Measurements from ENCODE around the gene SEPHS1.

Gene SEPHS1

GRCh38 chr10:13270877-13271551, 77.1 kb downstream of the SEPHS1 start:
- H3K36me3 Mint-ChIP-seq = no peaks in the 10 kb centered on the region
- no peaks in the 10 kb centered on the region for H3K9me3 Mint-ChIP-seq
- peaks cover 4% of the 10 kb centered on the region for H3K27me3 Mint-ChIP-seq
- peaks cover 3% of the 10 kb centered on the region for H3K4me1 Mint-ChIP-seq
- CTCF ChIA-PET = no interaction called here
- H3K4me3 Mint-ChIP-seq = no peak overlapping the region
- DNase-seq = no peak
- H3K27ac Mint-ChIP-seq = no peak overlapping the region

- no peak for DNase-seq
- CTCF ChIA-PET = interaction anchor here (1.0 kb wide), 1 partner anchor 33 kb away, joined by 4 read pairs; no protein-coding TSS in a partner anchor
- Mint-ChIP-seq H3K4me1 (peaks cover 3% of the 10 kb centered on the region), H3K9me3 (no peaks in the 10 kb centered on the region), H3K4me3 (no peak overlapping the region), H3K36me3 (no peaks in the 10 kb centered on the region), H3K27ac (no peak overlapping the region), H3K27me3 (peaks cover 15% of the 10 kb centered on the region)
Measured at GRCh38 chr10:13268841-13269240, 79.3 kb downstream of the SEPHS1 start.

GRCh38 chr10:13268310-13268709, 79.8 kb downstream of the SEPHS1 start:
- H3K4me1 Mint-ChIP-seq = peaks cover 3% of the 10 kb centered on the region
- no peaks in the 10 kb centered on the region for H3K9me3 Mint-ChIP-seq
- CTCF ChIA-PET = interaction anchor here (1.5 kb wide), 1 partner anchor 42 kb away, joined by 4 read pairs; no protein-coding TSS in a partner anchor
- H3K27ac Mint-ChIP-seq = no peak overlapping the region
- H3K36me3 Mint-ChIP-seq = no peaks in the 10 kb centered on the region
- peaks cover 20% of the 10 kb centered on the region for H3K27me3 Mint-ChIP-seq
- no peak for DNase-seq
- no peak overlapping the region for H3K4me3 Mint-ChIP-seq

Measured in activated naive CD4-positive, alpha-beta T cell treated with anti-CD3 and anti-CD28 coated beads, Interleukin-2, amount 10 ng/mL, durations not matched to agents 7 days and 5 days (primary cell).